K562 (cell line): Measurements from ENCODE around the gene IL10RB. TPM values are rescaled to one million over a fixed set of nuclear protein-coding genes. Genes with fewer than 3 reads are reported as not detected.

Source experiments
- BRD4 ChIP-seq: fragments of 200-600 bp; sonication (generic); IDR thresholded peaks from 2 replicates; pipeline ENCODE4 v1.6.1; 2017; ENCODE audit warnings: inconsistent platforms
- E2F3 ChIP-seq: fragments of 250-450 bp; sonication (Bioruptor Pico); IDR thresholded peaks from 2 replicates; pipeline ENCODE4 v1.4.0; 2020; ENCODE audit warnings: mild to moderate bottlenecking
- ETV5 ChIP-seq: sonication (generic); formaldehyde crosslinking; IDR thresholded peaks from 2 replicates; pipeline ENCODE4 v1.4.0; 2020; ENCODE audit warnings: low read depth, mild to moderate bottlenecking, missing genetic modification reagents
- HDAC2 ChIP-seq: fragments of 450-650 bp; IDR thresholded peaks from 2 replicates; pipeline ENCODE4 v1.6.1; 2016; ENCODE audit warnings: mild to moderate bottlenecking
- MECOM ChIP-seq: fragments of 250-450 bp; sonication (Bioruptor Pico); IDR thresholded peaks from 2 replicates; pipeline ENCODE4 v1.8.0; 2022; ENCODE audit warnings: inconsistent platforms
- NFATC3 ChIP-seq: fragments of 450-650 bp; IDR thresholded peaks from 2 replicates; pipeline ENCODE4 v1.6.1; 2017; ENCODE audit warnings: mild to moderate bottlenecking
- RREB1 ChIP-seq: fragments of 250-450 bp; sonication (Bioruptor Pico); IDR thresholded peaks from 2 replicates; pipeline ENCODE4 v1.4.0; 2020
- SIN3A ChIP-seq, 2 experiments: fragments of 150-350 bp in 1 of 2; IDR thresholded peaks; 2 replicates each; pipeline ENCODE4 v1.6.1; 2011 to 2016; ENCODE audit warnings: borderline replicate concordance in 2 of 2, low read depth in 2 of 2, low read length in 2 of 2, mild to moderate bottlenecking in 2 of 2, moderate library complexity in 2 of 2; ENCODE audit not compliant: control insufficient read depth in 1 of 2
- SREBF1 ChIP-seq: fragments of 150-350 bp; IDR thresholded peaks from 2 replicates; pipeline ENCODE4 v1.6.1; 2014; ENCODE audit warnings: antibody characterized with exemption, low read depth, low read length, borderline replicate concordance
- TAF1 ChIP-seq: IDR thresholded peaks from 2 replicates; pipeline ENCODE4 v1.6.1; 2011; ENCODE audit warnings: mild to moderate bottlenecking, low read length, moderate library complexity; ENCODE audit not compliant: insufficient read depth, control insufficient read depth, severe bottlenecking; ENCODE audit errors: extremely low read depth
- ZFX ChIP-seq: sonication (generic); formaldehyde crosslinking; IDR thresholded peaks from 2 replicates; pipeline ENCODE4 v1.8.0; 2022; ENCODE audit warnings: mild to moderate bottlenecking, missing genetic modification reagents, moderate library complexity
- ZNF232 ChIP-seq: sonication (generic); formaldehyde crosslinking; IDR thresholded peaks from 2 replicates; pipeline ENCODE4 v1.8.0; 2022; ENCODE audit warnings: mild to moderate bottlenecking, missing genetic modification reagents
- polyA plus RNA-seq, 8 experiments: library from polyadenylated mRNA; depleted of rRNA in 4 of 8; stranded (reverse) in 5 of 8; unstranded in 3 of 8; fragments of >200 nt; fragmentation: Nextera tagmentation in 2 of 8; fragmentation: Illumina TruSeq in 1 of 8; extraction: Ambion mirVana in 2 of 8; extraction: Trizol in 1 of 8; gene quantifications; 2 replicates each; pipeline versions ENCODE4 v1.2.1 to v1.2.3, GENCODE V29; 2011 to 2014; ENCODE audit warnings: inconsistent platforms in 1 of 8, missing spikeins in 1 of 8
- total RNA-seq, 7 experiments: library from RNA; depleted of rRNA in 6 of 7; stranded (reverse); fragments of >200 nt in 6 of 7; fragmentation: Illumina TruSeq in 2 of 7; extraction: Trizol in 2 of 7; gene quantifications; 2 replicates each; pipeline versions ENCODE4 v1.2.1 to v1.2.3, GENCODE V29; 2011 to 2021; ENCODE audit warnings: low replicate concordance in 1 of 7
- TF ChIP-seq, protein P1 (sequence below): sonication (generic); formaldehyde crosslinking; IDR thresholded peaks from 2 replicates; pipeline ENCODE4 v1.8.0; 2022; ENCODE audit warnings: mild to moderate bottlenecking, missing genetic modification reagents, borderline replicate concordance
- TF ChIP-seq, protein P2 (sequence below): sonication (generic); IDR thresholded peaks from 2 replicates; pipeline ENCODE4 v1.6.1; 2016

The IL10RB gene
- total and polyA plus RNA-seq, 9 of the 15 experiments (the other 6 are each of a cell fraction or from before 2014, with no cell fraction given), result 10.9 to 33.8 (median 23.0) TPM

GRCh38 chr21:33324291-33325221, 58.4 kb downstream of the IL10RB start, which contains the start of gene IFNAR1 (continued):
- TF ChIP-seq RREB1 (CRISPR knock-in tag) (peak; percentile 79; the same call in 1 of the 2 replicates), MECOM (CRISPR knock-in tag) (no peak), HDAC2 (peak; percentile 86), E2F3 (peak; percentile 66; the same call in 1 of the 2 replicates), ETV5 (CRISPR knock-in tag) (peak; percentile 67; the same call in 1 of the 2 replicates), BRD4 (peak; percentile 67; the same call in 1 of the 2 replicates), TAF1 (peak; percentile 75), SIN3A (IDR thresholded peaks at IDR 0.05; ENCODE audit: borderline replicate concordance in 2 of 2, control insufficient read depth in 1 of 2, low read depth in 2 of 2, low read length in 2 of 2) (peak; percentile 32 to 40; a peak in 2 of 4 replicates), ZNF232 (peak; percentile 89), SREBF1 (0 out of 2 replicates have a peak, but pooled peaks have one; percentile 65), NFATC3 (no peak), ZFX (CRISPR knock-in tag) (peak; percentile 99)
- TF ChIP-seq, protein P1, sequence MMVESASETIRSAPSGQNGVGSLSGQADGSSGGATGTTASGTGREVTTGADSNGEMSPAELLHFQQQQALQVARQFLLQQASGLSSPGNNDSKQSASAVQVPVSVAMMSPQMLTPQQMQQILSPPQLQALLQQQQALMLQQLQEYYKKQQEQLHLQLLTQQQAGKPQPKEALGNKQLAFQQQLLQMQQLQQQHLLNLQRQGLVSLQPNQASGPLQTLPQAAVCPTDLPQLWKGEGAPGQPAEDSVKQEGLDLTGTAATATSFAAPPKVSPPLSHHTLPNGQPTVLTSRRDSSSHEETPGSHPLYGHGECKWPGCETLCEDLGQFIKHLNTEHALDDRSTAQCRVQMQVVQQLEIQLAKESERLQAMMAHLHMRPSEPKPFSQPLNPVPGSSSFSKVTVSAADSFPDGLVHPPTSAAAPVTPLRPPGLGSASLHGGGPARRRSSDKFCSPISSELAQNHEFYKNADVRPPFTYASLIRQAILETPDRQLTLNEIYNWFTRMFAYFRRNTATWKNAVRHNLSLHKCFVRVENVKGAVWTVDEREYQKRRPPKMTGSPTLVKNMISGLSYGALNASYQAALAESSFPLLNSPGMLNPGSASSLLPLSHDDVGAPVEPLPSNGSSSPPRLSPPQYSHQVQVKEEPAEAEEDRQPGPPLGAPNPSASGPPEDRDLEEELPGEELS, result peak; percentile 84; the same call in 1 of the 2 replicates
- TF ChIP-seq, protein P2, sequence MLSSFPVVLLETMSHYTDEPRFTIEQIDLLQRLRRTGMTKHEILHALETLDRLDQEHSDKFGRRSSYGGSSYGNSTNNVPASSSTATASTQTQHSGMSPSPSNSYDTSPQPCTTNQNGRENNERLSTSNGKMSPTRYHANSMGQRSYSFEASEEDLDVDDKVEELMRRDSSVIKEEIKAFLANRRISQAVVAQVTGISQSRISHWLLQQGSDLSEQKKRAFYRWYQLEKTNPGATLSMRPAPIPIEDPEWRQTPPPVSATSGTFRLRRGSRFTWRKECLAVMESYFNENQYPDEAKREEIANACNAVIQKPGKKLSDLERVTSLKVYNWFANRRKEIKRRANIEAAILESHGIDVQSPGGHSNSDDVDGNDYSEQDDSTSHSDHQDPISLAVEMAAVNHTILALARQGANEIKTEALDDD, result no peak
